Measurements from ENCODE around the gene DOCK11.
"Not testable (repeated sequence)": the region's sequence is repeated elsewhere in the genome, so short reads cannot be mapped to it uniquely, and the experiment has no call there.

Gene DOCK11

GRCh38 chrX:118495061-118495921 lies at the start of gene DOCK11:
Gene DOCK11, plus strand, starts transcription at chrX:118495815. Its CDS starts 157 bp downstream, at chrX:118495972.
- DNase-seq (ENCODE audit: low read depth, low spot score), result peak; percentile 52

GRCh38 chrX:118448273-118448783 lies 47.3 kb upstream of the DOCK11 start:
- DNase-seq (ENCODE audit: low read depth, low spot score), result no peak

- no peak for DNase-seq (ENCODE audit: low read depth, low spot score)
These were observed 40.6 kb upstream of the DOCK11 start for GRCh38 chrX:118455013-118455412.

- DNase-seq (ENCODE audit: low read depth, low spot score), result no peak
These were observed 36.1 kb upstream of the DOCK11 start for GRCh38 chrX:118459494-118459893.

- DNase-seq (ENCODE audit: low read depth, low spot score), result no peak
These were observed 31.1 kb upstream of the DOCK11 start for GRCh38 chrX:118464501-118464900.

GRCh38 chrX:118468122-118468521 lies 27.5 kb upstream of the DOCK11 start:
- no peak for DNase-seq (ENCODE audit: low read depth, low spot score)

- DNase-seq (ENCODE audit: low read depth, low spot score), result not testable (repeated sequence)
These were observed 24.8 kb upstream of the DOCK11 start for GRCh38 chrX:118470721-118471347.

GRCh38 chrX:118474586-118474985 lies 21.0 kb upstream of the DOCK11 start:
- DNase-seq (ENCODE audit: low read depth, low spot score), result no peak

GRCh38 chrX:118475903-118476302 lies 19.7 kb upstream of the DOCK11 start:
- no peak for DNase-seq (ENCODE audit: low read depth, low spot score)

- no peak for DNase-seq (ENCODE audit: low read depth, low spot score)
These were observed 15.4 kb upstream of the DOCK11 start for GRCh38 chrX:118480172-118480571.

GRCh38 chrX:118482384-118482783 lies 13.2 kb upstream of the DOCK11 start:
- DNase-seq (ENCODE audit: low read depth, low spot score), result not testable (repeated sequence)

GRCh38 chrX:118484216-118484903 lies 11.3 kb upstream of the DOCK11 start:
- no peak for DNase-seq (ENCODE audit: low read depth, low spot score)

- not testable (repeated sequence) for DNase-seq (ENCODE audit: low read depth, low spot score)
These were observed 8.9 kb upstream of the DOCK11 start for GRCh38 chrX:118486693-118487092.

- no peak for DNase-seq (ENCODE audit: low read depth, low spot score)
These were observed 2.6 kb upstream of the DOCK11 start for GRCh38 chrX:118493016-118493415.

- DNase-seq (ENCODE audit: low read depth, low spot score), result no peak
These were observed 1.8 kb upstream of the DOCK11 start for GRCh38 chrX:118493653-118494297.

GRCh38 chrX:118495958-118496762 lies 545 bp downstream of the DOCK11 start:
- DNase-seq (ENCODE audit: low read depth, low spot score), result peak; percentile 56

- no peak for DNase-seq (ENCODE audit: low read depth, low spot score)
These were observed 1.1 kb downstream of the DOCK11 start for GRCh38 chrX:118496763-118497079.

GRCh38 chrX:118497180-118497818 lies 1.7 kb downstream of the DOCK11 start:
- DNase-seq (ENCODE audit: low read depth, low spot score), result no peak

GRCh38 chrX:118498351-118498750 lies 2.7 kb downstream of the DOCK11 start:
- no peak for DNase-seq (ENCODE audit: low read depth, low spot score)

- no peak for DNase-seq (ENCODE audit: low read depth, low spot score)
These were observed 3.1 kb downstream of the DOCK11 start for GRCh38 chrX:118498755-118499154.
